Upper lobe of left lung (tissue), 6 donors: Measurements from ENCODE around the gene CCNJ. TPM values are rescaled to one million over a fixed set of nuclear protein-coding genes. Genes with fewer than 3 reads are reported as not detected.
A peak's percentile ranks its signal among the peaks of the same experiment; 100 is the strongest.

Source experiments
- ATAC-seq, 2 donors: fragments of 200-7000 bp; cut with Tn5 transposase; one replicate each; pipeline ENCODE4 v1.9.1; 2022; ENCODE audit warnings: mild to moderate bottlenecking in 2 of 2, moderate library complexity in 2 of 2; ENCODE audit not compliant: low FRiP score in 2 of 2
- DNase-seq, 2 donors: peaks; one replicate each; pipeline ENCODE4 v3.0.0-alpha.2; 2019 to 2020
- H3K27ac ChIP-seq, 4 donors: fragments of 200-600 bp; sonication (generic); one replicate each; pipeline ENCODE4 v1.5.1; 2016 to 2019
- H3K27me3 ChIP-seq, 4 donors: fragments of 200-600 bp; sonication (generic); one replicate each; pipeline ENCODE4 v1.5.1; 2017 to 2019
- H3K36me3 ChIP-seq, 4 donors: fragments of 200-600 bp; sonication (generic); one replicate each; pipeline ENCODE4 v1.5.1; 2016 to 2019
- H3K4me1 ChIP-seq, 4 donors: fragments of 200-600 bp; sonication (generic); one replicate each; pipeline ENCODE4 v1.5.1; 2018 to 2019
- H3K4me3 ChIP-seq, 4 donors: fragments of 200-600 bp; sonication (generic); one replicate each; pipeline ENCODE4 v1.5.1; 2017 to 2019; ENCODE audit warnings: mild to moderate bottlenecking in 2 of 4, moderate library complexity in 1 of 4
- H3K9me3 ChIP-seq, 4 donors: fragments of 200-600 bp; sonication (generic); one replicate each; pipeline ENCODE4 v1.5.1; 2018 to 2019
- CTCF ChIP-seq, 6 experiments: fragments of 450-650 bp in 4 of 6; fragments of 200-600 bp in 2 of 6; sonication (generic) in 2 of 6; IDR thresholded peaks; one replicate each; pipeline ENCODE4 v1.5.1; 2016 to 2019; ENCODE audit warnings: antibody characterized with exemption in 6 of 6
- EP300 ChIP-seq, 4 donors: sonication (generic); formaldehyde crosslinking; IDR thresholded peaks; one replicate each; pipeline ENCODE4 v1.5.1; 2017; ENCODE audit warnings: antibody characterized with exemption in 4 of 4, control low read depth in 2 of 4
- POLR2A ChIP-seq, 4 donors: fragments of 450-650 bp; IDR thresholded peaks; one replicate each; pipeline ENCODE4 v1.5.1; 2016 to 2017; ENCODE audit warnings: antibody characterized with exemption in 4 of 4, mild to moderate bottlenecking in 2 of 4
- POLR2AphosphoS5 ChIP-seq, 2 donors: sonication (generic); formaldehyde crosslinking; IDR thresholded peaks; one replicate each; pipeline ENCODE4 v1.5.1; 2017; ENCODE audit warnings: antibody characterized with exemption in 2 of 2
- WGBS, 2 donors: methylation state at CpG; one replicate each; pipeline ENCODE4 v1.1.5; 2017 to 2018; 5-methylcytosine and 5-hydroxymethylcytosine counted together
- total RNA-seq, 6 donors: library from RNA; depleted of rRNA in 4 of 6; stranded (reverse); fragments of >200 nt in 4 of 6; gene quantifications; one replicate each; pipeline versions ENCODE4 v1.1.0 to v1.2.1, GENCODE V29; 2016 to 2021
- donor health status: DM: no; HTN: no; CAD: no; lungs with moderate emphysema.
- donor health status: DM: no; HTN: yes; CAD: no; lungs with severe emphysema.

Gene CCNJ
- total RNA-seq, 6 donors from 2014 or later: 0.55 to 7.7 (median 5.5) TPM

- peaks cover 0 to 5% (median 0%) of the 10 kb centered on the region in 4 donors for H3K27me3 ChIP-seq
- WGBS, 2 donors: 4 to 5% methylated on average over 26 to 46 of the region's 47 CpGs
- H3K9me3 ChIP-seq: peaks cover 0 to 3% (median 0%) of the 10 kb centered on the region in 4 donors
- peaks cover 0 to 6% (median 4%) of the 10 kb centered on the region in 4 donors for H3K4me1 ChIP-seq
- H3K27ac ChIP-seq: peak overlapping the region; percentile 92 to 98 (median 94)
- peak; percentile 30 to 78 (median 72) for TF ChIP-seq POLR2A (IDR thresholded peaks at IDR 0.05)
- peak in 2 of 4 donors; percentile 43 to 60 for TF ChIP-seq EP300 (IDR thresholded peaks at IDR 0.05)
- TF ChIP-seq POLR2AphosphoS5 (IDR thresholded peaks at IDR 0.05): peak; percentile 78 to 93
- TF ChIP-seq CTCF (IDR thresholded peaks at IDR 0.05): no peak
- peak; percentile 92 to 95 for DNase-seq
- no peaks in the 10 kb centered on the region for H3K36me3 ChIP-seq
- ATAC-seq: peak; percentile 95 to 99
- H3K4me3 ChIP-seq: peak overlapping the region; percentile 59 to 86 (median 70)
These were observed 46.5 kb downstream of the CCNJ start for GRCh38 chr10:96089670-96090462.

GRCh38 chr10:96090463-96090800, 47.0 kb downstream of the CCNJ start:
- H3K9me3 ChIP-seq: peaks cover 0 to 3% (median 0%) of the 10 kb centered on the region in 4 donors
- 81 to 87% methylated on average over 7 to 9 of the region's 9 CpGs for WGBS, 2 donors
- H3K36me3 ChIP-seq: no peaks in the 10 kb centered on the region
- DNase-seq: no peak
- TF ChIP-seq POLR2A (IDR thresholded peaks at IDR 0.05) (no peak), POLR2AphosphoS5 (IDR thresholded peaks at IDR 0.05) (no peak), CTCF (IDR thresholded peaks at IDR 0.05) (no peak), EP300 (IDR thresholded peaks at IDR 0.05) (no peak)
- peaks cover 0 to 8% (median 0%) of the 10 kb centered on the region in 4 donors for H3K27me3 ChIP-seq
- ATAC-seq: no peak
- peak overlapping the region; percentile 92 to 98 (median 94) for H3K27ac ChIP-seq
- H3K4me3 ChIP-seq: peak overlapping the region; percentile 59 to 86 (median 70)
- H3K4me1 ChIP-seq: peaks cover 0 to 6% (median 4%) of the 10 kb centered on the region in 4 donors

- Histone ChIP-seq H3K27ac (no peak overlapping the region), H3K27me3 (peaks cover 0 to 14% (median 0%) of the 10 kb centered on the region in 4 donors), H3K36me3 (no peaks in the 10 kb centered on the region), H3K9me3 (peaks cover 0 to 3% (median 0%) of the 10 kb centered on the region in 4 donors), H3K4me1 (peaks cover 0 to 6% (median 4%) of the 10 kb centered on the region in 4 donors), H3K4me3 (no peak overlapping the region)
- no peak for TF ChIP-seq POLR2AphosphoS5 (IDR thresholded peaks at IDR 0.05)
- ATAC-seq (no peak), DNase-seq (no peak)
- WGBS, 2 donors: 90 to 93% methylated on average over 8 of the region's 8 CpGs
These were observed 49.8 kb downstream of the CCNJ start for GRCh38 chr10:96092999-96093767.

- no peak for DNase-seq
- no peak for ATAC-seq
- Histone ChIP-seq H3K4me1 (peaks cover 0 to 6% (median 4%) of the 10 kb centered on the region in 4 donors), H3K27me3 (peaks cover 0 to 14% (median 0%) of the 10 kb centered on the region in 4 donors), H3K4me3 (no peak overlapping the region), H3K36me3 (no peaks in the 10 kb centered on the region), H3K9me3 (peaks cover 0 to 3% (median 0%) of the 10 kb centered on the region in 4 donors), H3K27ac (no peak overlapping the region)
- TF ChIP-seq POLR2AphosphoS5 (IDR thresholded peaks at IDR 0.05) (no peak), EP300 (IDR thresholded peaks at IDR 0.05) (no peak), CTCF (IDR thresholded peaks at IDR 0.05) (no peak), POLR2A (IDR thresholded peaks at IDR 0.05) (no peak)
- WGBS, 2 donors: 51 to 74% methylated on average over 2 of the region's 2 CpGs
These were observed 50.6 kb downstream of the CCNJ start for GRCh38 chr10:96093948-96094347.

GRCh38 chr10:96096958-96097357, 53.6 kb downstream of the CCNJ start:
- WGBS, 2 donors: 64 to 74% methylated on average over 1 of the region's 1 CpG
- TF ChIP-seq POLR2AphosphoS5 (IDR thresholded peaks at IDR 0.05) (no peak), CTCF (IDR thresholded peaks at IDR 0.05) (no peak), POLR2A (IDR thresholded peaks at IDR 0.05) (no peak), EP300 (IDR thresholded peaks at IDR 0.05) (no peak)

More at GRCh38 chr10:96096958-96097357, 53.6 kb downstream of the CCNJ start:
- no peak overlapping the region for H3K27ac ChIP-seq
- no peaks in the 10 kb centered on the region for H3K36me3 ChIP-seq
- ATAC-seq (no peak), DNase-seq (no peak)
- H3K4me1 ChIP-seq: no peaks in the 10 kb centered on the region
- H3K4me3 ChIP-seq: no peak overlapping the region
- H3K9me3 ChIP-seq: no peaks in the 10 kb centered on the region
- H3K27me3 ChIP-seq: peaks cover 0 to 14% (median 0%) of the 10 kb centered on the region in 4 donors
